HG03575 (cell line): ENCODE results near the gene MYO18B.

Source experiments
- ATAC-seq: cut with Tn5 transposase; IDR thresholded peaks from one replicate; pipeline ENCODE4 v1.9.1; 2021; ENCODE audit not compliant: unreplicated experiment, insufficient number of reproducible peaks, low FRiP score; ENCODE audit errors: extremely low read depth

Gene MYO18B

GRCh38 chr22:25802018-25802417, 60.0 kb downstream of the MYO18B start:
- ATAC-seq, result no peak

- no peak for ATAC-seq
Observed at GRCh38 chr22:25804676-25805075, 62.7 kb downstream of the MYO18B start.

GRCh38 chr22:25806579-25806978, 64.6 kb downstream of the MYO18B start:
- ATAC-seq, result no peak

GRCh38 chr22:25814685-25815084, 72.7 kb downstream of the MYO18B start:
- no peak for ATAC-seq

GRCh38 chr22:25815561-25815960, 73.6 kb downstream of the MYO18B start:
- no peak for ATAC-seq

- ATAC-seq, result no peak
Observed at GRCh38 chr22:25816522-25817059, 74.6 kb downstream of the MYO18B start.

- no peak for ATAC-seq
Observed at GRCh38 chr22:25817092-25817943, 75.3 kb downstream of the MYO18B start.

GRCh38 chr22:25818541-25818940, 76.6 kb downstream of the MYO18B start:
- ATAC-seq, result no peak

- no peak for ATAC-seq
Observed at GRCh38 chr22:25822344-25822743, 80.4 kb downstream of the MYO18B start.

- ATAC-seq, result no peak
Observed at GRCh38 chr22:25823276-25823675, 81.3 kb downstream of the MYO18B start.

- ATAC-seq, result no peak
Observed at GRCh38 chr22:25824828-25825423, 82.9 kb downstream of the MYO18B start.

GRCh38 chr22:25827415-25827814, 85.4 kb downstream of the MYO18B start:
- ATAC-seq, result no peak

- ATAC-seq, result no peak
Observed at GRCh38 chr22:25828422-25828821, 86.4 kb downstream of the MYO18B start.

- ATAC-seq, result no peak
Observed at GRCh38 chr22:25829237-25829636, 87.2 kb downstream of the MYO18B start.

- no peak for ATAC-seq
Observed at GRCh38 chr22:25829808-25830777, 88.1 kb downstream of the MYO18B start.

- ATAC-seq, result no peak
Observed at GRCh38 chr22:25833091-25833490, 91.1 kb downstream of the MYO18B start.

- ATAC-seq, result no peak
Observed at GRCh38 chr22:25833676-25834075, 91.7 kb downstream of the MYO18B start.

GRCh38 chr22:25834490-25834889, 92.5 kb downstream of the MYO18B start:
- ATAC-seq, result no peak

GRCh38 chr22:25835348-25835747, 93.4 kb downstream of the MYO18B start:
- no peak for ATAC-seq
